HepG2 (cell line): ENCODE results near the gene EIF4H. TPM values are rescaled to one million over a fixed set of nuclear protein-coding genes. Genes with fewer than 3 reads are reported as not detected.

ENCODE experiments used
- ATAC-seq: fragments of 200-7000 bp; cut with Tn5 transposase; 3 replicates; pipeline ENCODE4 v1.9.1; 2020; ENCODE audit warnings: mild to moderate bottlenecking, moderate library complexity
- BruUV-seq: library from RNA; stranded (reverse); fragments of 400-500 nt; replicated peaks from 2 replicates; lab custom pipeline; 2021; lab: Mats Ljungman, UMichigan
- CTCF ChIA-PET: fragments of 300-600 bp; formaldehyde crosslinking; extraction: SDS; loops from one replicate; lab custom pipeline; 2021; ENCODE audit warnings: low total read pairs, inconsistent platforms, low intra/inter-chr PET ratio; lab: Yijun Ruan, JAX
- POLR2A ChIA-PET: fragments of 350-600 bp; sonication (Branson Sonifier 250); formaldehyde crosslinking; loops from one replicate; lab custom pipeline; 2020; ENCODE audit warnings: antibody characterized with exemption, inconsistent platforms; lab: Yijun Ruan, JAX
- DNase-seq: peaks from one replicate; pipeline ENCODE4 v3.0.0-alpha.2; 2015; ENCODE audit warnings: low spot score
- FAIRE-seq: peaks from 3 replicates; lab custom pipeline; 2011; peaks lifted over from hg19 to GRCh38; lab: Jason Lieb, UNC
- H2AFZ ChIP-seq: one replicate; pipeline ENCODE4 v1.6.1; 2011; ENCODE audit warnings: low read length, inconsistent platforms
- H3K27ac ChIP-seq: fragments of 300-600 bp; 3 replicates; pipeline ENCODE4 v1.8.0; 2011; ENCODE audit warnings: mixed run types, mild to moderate bottlenecking, mixed read lengths, low read length, inconsistent platforms; ENCODE audit not compliant: insufficient read depth; ENCODE audit errors: extremely low read length
- H3K27me3 ChIP-seq, 2 experiments: fragments of 200-600 bp in 1 of 2; 2 replicates in 1 of 2; 3 replicates in 1 of 2; pipeline versions ENCODE4 v1.6.0 to v1.8.0; 2011; ENCODE audit warnings: low read length in 2 of 2, mild to moderate bottlenecking in 2 of 2, moderate library complexity in 2 of 2, inconsistent platforms in 1 of 2; ENCODE audit not compliant: insufficient read depth in 2 of 2, control insufficient read depth in 1 of 2
- H3K36me3 ChIP-seq, 2 experiments: fragments of 200-600 bp in 1 of 2; replicated peaks in 1 of 2; 2 replicates in 1 of 2; 3 replicates in 1 of 2; pipeline versions ENCODE4 v1.5.1 to v1.8.0; 2011; ENCODE audit warnings: low read length in 2 of 2, inconsistent platforms in 1 of 2; ENCODE audit not compliant: insufficient read depth in 2 of 2, control insufficient read depth in 1 of 2
- H3K4me1 ChIP-seq: 2 replicates; pipeline ENCODE4 v1.5.1; 2012; ENCODE audit warnings: low read length, inconsistent platforms; ENCODE audit not compliant: insufficient read depth
- H3K4me2 ChIP-seq: 2 replicates; pipeline ENCODE4 v1.6.0; 2011; ENCODE audit warnings: low read depth, low read length, inconsistent platforms
- H3K4me3 ChIP-seq, 3 experiments: fragments of 200-600 bp in 1 of 3; sonication (generic), shearing (Covaris generic) in 1 of 3; replicated peaks in 1 of 3; 2 replicates each; pipeline ENCODE4 v1.5.1; 2011 to 2016; ENCODE audit warnings: low read length in 3 of 3, inconsistent platforms in 2 of 3, low read depth in 2 of 3, mild to moderate bottlenecking in 2 of 3, control low read depth in 1 of 3, mixed read lengths in 1 of 3; ENCODE audit not compliant: insufficient read depth in 1 of 3
- H3K79me2 ChIP-seq: one replicate; pipeline ENCODE4 v1.6.1; 2011; ENCODE audit warnings: low read length, inconsistent platforms; ENCODE audit not compliant: insufficient read depth
- H3K9ac ChIP-seq: 2 replicates; pipeline ENCODE4 v1.6.0; 2011; ENCODE audit warnings: mild to moderate bottlenecking, low read depth, low read length, inconsistent platforms; ENCODE audit not compliant: insufficient read depth
- H3K9me3 ChIP-seq: 2 replicates; pipeline ENCODE4 v1.5.1; 2012; ENCODE audit warnings: mild to moderate bottlenecking, low read length
- H4K20me1 ChIP-seq: 2 replicates; pipeline ENCODE4 v1.6.0; 2011; ENCODE audit warnings: inconsistent platforms, mild to moderate bottlenecking, low read length, moderate library complexity; ENCODE audit not compliant: insufficient read depth
- FOXK1 ChIP-seq: sonication (generic); formaldehyde crosslinking; IDR thresholded peaks from 2 replicates; pipeline ENCODE4 v1.4.0; 2020; ENCODE audit warnings: low read depth, missing genetic modification reagents, borderline replicate concordance
- HNF4A ChIP-seq: sonication (generic); formaldehyde crosslinking; IDR thresholded peaks from 2 replicates; pipeline ENCODE4 v1.4.0; 2020; ENCODE audit warnings: missing genetic modification reagents
- PTBP1 ChIP-seq: fragments of 200-400 bp; formaldehyde crosslinking; IDR thresholded peaks from 2 replicates; pipeline ENCODE4 v1.6.1; 2018; ENCODE audit warnings: low read length, low read depth; ENCODE audit not compliant: poor library complexity, severe bottlenecking
- RCOR2 ChIP-seq: IDR thresholded peaks from 2 replicates; pipeline ENCODE4 v1.6.1; 2016; ENCODE audit warnings: missing biosample characterization, missing genetic modification reagents
- SIX1 ChIP-seq: sonication (generic); formaldehyde crosslinking; IDR thresholded peaks from 2 replicates; pipeline ENCODE4 v1.4.0; 2020; ENCODE audit warnings: missing genetic modification reagents, borderline replicate concordance
- SIX4 ChIP-seq: sonication (generic); formaldehyde crosslinking; IDR thresholded peaks from 2 replicates; pipeline ENCODE4 v1.4.0; 2020; ENCODE audit warnings: missing genetic modification reagents
- SOX13 ChIP-seq, 3 experiments: fragments of 450-650 bp in 1 of 3; sonication (generic) in 1 of 3; formaldehyde crosslinking in 1 of 3; IDR thresholded peaks in 2 of 3; conservative IDR thresholded peaks in 1 of 3; 2 replicates each; pipeline versions ENCODE4 v1.5.0 to v1.6.1; 2016 to 2020; ENCODE audit warnings: antibody characterized with exemption in 1 of 3, mild to moderate bottlenecking in 1 of 3, missing compliant biosample characterization in 1 of 3, missing genetic modification reagents in 1 of 3, moderate library complexity in 1 of 3
- SOX5 ChIP-seq: IDR thresholded peaks from 2 replicates; pipeline ENCODE4 v1.6.1; 2016; ENCODE audit warnings: borderline replicate concordance
- SOX6 ChIP-seq, 2 experiments: fragments of 450-650 bp in 1 of 2; sonication (generic) in 1 of 2; formaldehyde crosslinking in 1 of 2; IDR thresholded peaks; 2 replicates each; pipeline versions ENCODE4 v1.4.0 to v1.6.1; 2017 to 2020; ENCODE audit warnings: antibody characterized with exemption in 1 of 2, mild to moderate bottlenecking in 1 of 2, missing genetic modification reagents in 1 of 2
- TCF7 ChIP-seq: sonication (generic); IDR thresholded peaks from 2 replicates; pipeline ENCODE4 v1.6.1; 2016; ENCODE audit warnings: antibody characterized with exemption, low read depth
- ZKSCAN8 ChIP-seq: IDR thresholded peaks from 2 replicates; pipeline ENCODE4 v1.6.1; 2016; ENCODE audit warnings: borderline replicate concordance, missing genetic modification reagents, missing compliant biosample characterization
- ZNF441 ChIP-seq: sonication (generic); formaldehyde crosslinking; IDR thresholded peaks from 2 replicates; pipeline ENCODE4 v1.7.0; 2021; ENCODE audit warnings: missing genetic modification reagents, borderline replicate concordance
- WGBS: methylation state at CpG from one replicate; pipeline ENCODE4 v1.1.6; 2017; ENCODE audit warnings: low lambda C conversion rate; 5-methylcytosine and 5-hydroxymethylcytosine counted together
- in situ Hi-C: cut with HindIII; loops from 2 replicates; pipeline ENCODE4 v1.10.0; 2017; ENCODE audit warnings: low pct_unique_long_range_greater_than_20kb; ENCODE audit not compliant: extremely low pct_ligation_motif_present
- intact Hi-C: fragments of 100-400 bp; cut with micrococcal nuclease; formaldehyde crosslinking; loops from one replicate; pipeline ENCODE4 v1.10.0; 2022; ENCODE audit not compliant: unreplicated experiment
- polyA plus RNA-seq, 8 experiments: library from polyadenylated mRNA; depleted of rRNA in 3 of 8; stranded (reverse) in 7 of 8; unstranded in 1 of 8; fragments of >200 nt; fragmentation: Illumina TruSeq in 4 of 8; extraction: Trizol in 4 of 8; gene quantifications; 2 replicates each; pipeline versions ENCODE4 v1.2.1 to v1.2.3, GENCODE V29; 2011 to 2016; ENCODE audit warnings: low read depth in 4 of 8, missing spikeins in 1 of 8, mixed read lengths in 1 of 8; ENCODE audit not compliant: insufficient read depth in 1 of 8
- total RNA-seq, 5 experiments: library from RNA; depleted of rRNA; stranded (reverse); fragments of >200 nt; fragmentation: Illumina TruSeq; extraction: Trizol; gene quantifications; 2 replicates each; pipeline ENCODE4 v1.2.3, GENCODE V29; 2016; ENCODE audit warnings: low read depth in 1 of 5
- TF ChIP-seq, protein P1 (sequence below): sonication (generic); formaldehyde crosslinking; IDR thresholded peaks from 2 replicates; pipeline ENCODE4; 2020; ENCODE audit warnings: missing genetic modification reagents, mild to moderate bottlenecking, borderline replicate concordance
- TF ChIP-seq, protein P2 (sequence below): sonication (generic); formaldehyde crosslinking; IDR thresholded peaks from 2 replicates; pipeline ENCODE4 v1.4.0; 2020; ENCODE audit warnings: low read depth, mild to moderate bottlenecking, missing genetic modification reagents

Gene EIF4H
- total and polyA plus RNA-seq, 2 of the 13 experiments (the other 11 are each of a cell fraction or from before 2014, with no cell fraction given), result 232 to 321 TPM

DNA sequence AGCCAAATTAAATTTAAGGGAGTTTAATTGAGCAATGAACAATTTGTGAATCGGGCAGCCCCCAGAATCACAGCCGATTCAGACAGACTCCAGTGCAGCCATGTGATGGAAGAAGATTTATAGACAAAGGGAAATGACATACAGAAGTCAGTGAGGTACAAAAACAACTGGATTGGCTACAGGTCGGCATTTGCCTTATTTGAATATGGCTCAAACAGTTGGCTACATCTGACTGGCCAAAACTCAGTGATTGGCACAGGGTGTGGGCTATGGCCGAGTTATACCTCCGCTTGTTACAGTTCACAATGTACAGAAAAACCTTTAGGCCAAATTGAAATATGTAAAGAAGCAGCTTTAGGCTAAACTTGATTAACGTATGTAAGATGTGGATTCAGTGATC lies 30.8 kb upstream of the EIF4H start (continued):
- TF ChIP-seq, protein P1, sequence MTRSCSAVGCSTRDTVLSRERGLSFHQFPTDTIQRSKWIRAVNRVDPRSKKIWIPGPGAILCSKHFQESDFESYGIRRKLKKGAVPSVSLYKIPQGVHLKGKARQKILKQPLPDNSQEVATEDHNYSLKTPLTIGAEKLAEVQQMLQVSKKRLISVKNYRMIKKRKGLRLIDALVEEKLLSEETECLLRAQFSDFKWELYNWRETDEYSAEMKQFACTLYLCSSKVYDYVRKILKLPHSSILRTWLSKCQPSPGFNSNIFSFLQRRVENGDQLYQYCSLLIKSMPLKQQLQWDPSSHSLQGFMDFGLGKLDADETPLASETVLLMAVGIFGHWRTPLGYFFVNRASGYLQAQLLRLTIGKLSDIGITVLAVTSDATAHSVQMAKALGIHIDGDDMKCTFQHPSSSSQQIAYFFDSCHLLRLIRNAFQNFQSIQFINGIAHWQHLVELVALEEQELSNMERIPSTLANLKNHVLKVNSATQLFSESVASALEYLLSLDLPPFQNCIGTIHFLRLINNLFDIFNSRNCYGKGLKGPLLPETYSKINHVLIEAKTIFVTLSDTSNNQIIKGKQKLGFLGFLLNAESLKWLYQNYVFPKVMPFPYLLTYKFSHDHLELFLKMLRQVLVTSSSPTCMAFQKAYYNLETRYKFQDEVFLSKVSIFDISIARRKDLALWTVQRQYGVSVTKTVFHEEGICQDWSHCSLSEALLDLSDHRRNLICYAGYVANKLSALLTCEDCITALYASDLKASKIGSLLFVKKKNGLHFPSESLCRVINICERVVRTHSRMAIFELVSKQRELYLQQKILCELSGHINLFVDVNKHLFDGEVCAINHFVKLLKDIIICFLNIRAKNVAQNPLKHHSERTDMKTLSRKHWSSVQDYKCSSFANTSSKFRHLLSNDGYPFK (CRISPR knock-in tag), result no peak
- TF ChIP-seq, protein P2, sequence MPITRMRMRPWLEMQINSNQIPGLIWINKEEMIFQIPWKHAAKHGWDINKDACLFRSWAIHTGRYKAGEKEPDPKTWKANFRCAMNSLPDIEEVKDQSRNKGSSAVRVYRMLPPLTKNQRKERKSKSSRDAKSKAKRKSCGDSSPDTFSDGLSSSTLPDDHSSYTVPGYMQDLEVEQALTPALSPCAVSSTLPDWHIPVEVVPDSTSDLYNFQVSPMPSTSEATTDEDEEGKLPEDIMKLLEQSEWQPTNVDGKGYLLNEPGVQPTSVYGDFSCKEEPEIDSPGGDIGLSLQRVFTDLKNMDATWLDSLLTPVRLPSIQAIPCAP (CRISPR knock-in tag), result no peak
- TF ChIP-seq ZKSCAN8, result no peak

DNA sequence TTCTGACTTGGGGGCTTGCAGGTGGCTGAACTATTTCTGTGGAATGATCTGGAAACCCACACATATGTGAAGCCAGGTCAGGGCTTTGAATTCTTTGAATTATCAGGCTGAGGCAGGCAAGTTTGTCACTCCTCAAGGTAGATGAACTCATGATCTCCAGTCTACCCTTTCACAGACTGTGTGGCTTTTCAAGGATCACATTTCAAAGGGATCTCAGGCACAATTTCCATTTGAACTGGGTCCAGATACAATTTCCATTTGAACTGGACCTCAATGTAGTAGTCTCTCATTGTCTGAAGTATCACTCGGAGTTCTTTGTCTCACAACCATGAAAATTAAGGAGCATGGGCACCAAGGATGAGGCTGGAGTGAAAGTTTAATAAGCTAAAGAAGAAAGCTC lies 25.7 kb upstream of the EIF4H start:
- peak; percentile 49; the same call in 1 of the 2 replicates for TF ChIP-seq SOX5 (CRISPR knock-in tag)
- peak; percentile 92 for TF ChIP-seq SIX4 (CRISPR knock-in tag)
- no peak for TF ChIP-seq RCOR2
- no peak for TF ChIP-seq FOXK1
- TF ChIP-seq SOX13 (IDR thresholded peaks at IDR 0.05), result no peak
- TF ChIP-seq SOX13 (CRISPR knock-in tag; conservative IDR thresholded peaks at IDR 0.05 in 1 of 2, IDR thresholded peaks at IDR 0.05 in 1 of 2), result peak in 1 of 2 experiments; percentile 81; a peak in 2 of 4 replicates
- TF ChIP-seq SOX6 (IDR thresholded peaks at IDR 0.05), result no peak
- TF ChIP-seq SOX6 (CRISPR knock-in tag; IDR thresholded peaks at IDR 0.05), result peak; percentile 67
- peak; percentile 27; the same call in 1 of the 2 replicates for TF ChIP-seq HNF4A (CRISPR knock-in tag)
- TF ChIP-seq ZNF441 (CRISPR knock-in tag), result no peak
- peak; percentile 43; the same call in 1 of the 2 replicates for TF ChIP-seq SIX1
- no peak for TF ChIP-seq PTBP1
- TF ChIP-seq TCF7, result peak; percentile 39; the same call in 1 of the 2 replicates
- Histone ChIP-seq H2AFZ (no peak overlapping the region), H3K4me2 (no peak overlapping the region), H3K9ac (no peak overlapping the region), H3K36me3 (no peaks in the 10 kb centered on the region), H4K20me1 (no peaks in the 10 kb centered on the region), H3K9me3 (no peaks in the 10 kb centered on the region), H3K79me2 (no peaks in the 10 kb centered on the region), H3K4me1 (peaks cover 31% of the 10 kb centered on the region), H3K27ac (no peak overlapping the region), H3K27me3 (no peaks in the 10 kb centered on the region), H3K4me3 (no peak overlapping the region)
- in situ Hi-C loops (no loop called here), intact Hi-C loops (no loop called here)
- POLR2A ChIA-PET, result no interaction called here
- no peak for FAIRE-seq
- CTCF ChIA-PET, result no interaction called here
- no TSS peak for BruUV-seq
- peak; percentile 50; the same call in 2 of the 3 replicates for ATAC-seq
- whole genome bisulfite sequencing, result 0% methylated on average over 1 of the region's 1 CpG
- peak; percentile 34 for DNase-seq
